ENCODE data around the gene NRCAM. TPM values are rescaled to one million over a fixed set of nuclear protein-coding genes. Genes with fewer than 3 reads are reported as not detected.

The NRCAM gene
- total RNA-seq, 1 donor from 2014 or later, result 0.26 TPM

- no peak for DNase-seq (ENCODE audit: low read depth)
- H3K36me3 ChIP-seq (ENCODE audit: control insufficient read depth, insufficient read depth, low read length), result no peaks in the 10 kb centered on the region
- H3K4me3 ChIP-seq (ENCODE audit: low read depth, low read length), result no peak overlapping the region
- TF ChIP-seq CTCF (IDR thresholded peaks at IDR 0.05; ENCODE audit: insufficient read depth, low read length, severe bottlenecking), result no peak
- no peaks in the 10 kb centered on the region for H3K27me3 ChIP-seq (ENCODE audit: control insufficient read depth, insufficient read depth, low read length)
- FAIRE-seq, result no peak
Observed at GRCh38 chr7:108330227-108330626, 126.0 kb downstream of the NRCAM start.

- FAIRE-seq (no peak), DNase-seq (ENCODE audit: low read depth) (no peak)
- TF ChIP-seq CTCF (IDR thresholded peaks at IDR 0.05; ENCODE audit: insufficient read depth, low read length, severe bottlenecking), result no peak
- Histone ChIP-seq H3K27me3 (ENCODE audit: control insufficient read depth, insufficient read depth, low read length) (no peaks in the 10 kb centered on the region), H3K36me3 (ENCODE audit: control insufficient read depth, insufficient read depth, low read length) (no peaks in the 10 kb centered on the region), H3K4me3 (ENCODE audit: low read depth, low read length) (no peak overlapping the region)
Observed at GRCh38 chr7:108329514-108329913, 126.7 kb downstream of the NRCAM start.

GRCh38 chr7:108328174-108328651, 128.0 kb downstream of the NRCAM start:
- Histone ChIP-seq H3K4me3 (ENCODE audit: low read depth, low read length) (no peak overlapping the region), H3K27me3 (ENCODE audit: control insufficient read depth, insufficient read depth, low read length) (no peaks in the 10 kb centered on the region), H3K36me3 (ENCODE audit: control insufficient read depth, insufficient read depth, low read length) (no peaks in the 10 kb centered on the region)
- DNase-seq (ENCODE audit: low read depth), result no peak
- no peak for TF ChIP-seq CTCF (IDR thresholded peaks at IDR 0.05; ENCODE audit: insufficient read depth, low read length, severe bottlenecking)
- FAIRE-seq, result no peak

GRCh38 chr7:108327353-108327752, 128.9 kb downstream of the NRCAM start:
- no peak for TF ChIP-seq CTCF (IDR thresholded peaks at IDR 0.05; ENCODE audit: insufficient read depth, low read length, severe bottlenecking)
- Histone ChIP-seq H3K36me3 (ENCODE audit: control insufficient read depth, insufficient read depth, low read length) (no peaks in the 10 kb centered on the region), H3K4me3 (ENCODE audit: low read depth, low read length) (no peak overlapping the region), H3K27me3 (ENCODE audit: control insufficient read depth, insufficient read depth, low read length) (no peaks in the 10 kb centered on the region)
- no peak for DNase-seq (ENCODE audit: low read depth)
- no peak for FAIRE-seq

- Histone ChIP-seq H3K27me3 (ENCODE audit: control insufficient read depth, insufficient read depth, low read length) (no peaks in the 10 kb centered on the region), H3K4me3 (ENCODE audit: low read depth, low read length) (no peak overlapping the region), H3K36me3 (ENCODE audit: control insufficient read depth, insufficient read depth, low read length) (no peaks in the 10 kb centered on the region)
- no peak for TF ChIP-seq CTCF (IDR thresholded peaks at IDR 0.05; ENCODE audit: insufficient read depth, low read length, severe bottlenecking)
- no peak for DNase-seq (ENCODE audit: low read depth)
- FAIRE-seq, result no peak
Observed at GRCh38 chr7:108326938-108327337, 129.3 kb downstream of the NRCAM start.
